ENCODE data around the gene CCDC6.
A peak's percentile ranks its signal among the peaks of the same experiment; 100 is the strongest.
"Not testable (repeated sequence)": the region's sequence is repeated elsewhere in the genome, so short reads cannot be mapped to it uniquely, and the experiment has no call there.

CCDC6 gene

GRCh38 chr10:59906417-59907202 is at the start of gene CCDC6:
TSS of gene CCDC6 (minus strand) at chr10:59906556. CDS start at chr10:59906424, 132 bp downstream.
- peak; percentile 90 for DNase-seq (ENCODE audit: low read depth)

DNA sequence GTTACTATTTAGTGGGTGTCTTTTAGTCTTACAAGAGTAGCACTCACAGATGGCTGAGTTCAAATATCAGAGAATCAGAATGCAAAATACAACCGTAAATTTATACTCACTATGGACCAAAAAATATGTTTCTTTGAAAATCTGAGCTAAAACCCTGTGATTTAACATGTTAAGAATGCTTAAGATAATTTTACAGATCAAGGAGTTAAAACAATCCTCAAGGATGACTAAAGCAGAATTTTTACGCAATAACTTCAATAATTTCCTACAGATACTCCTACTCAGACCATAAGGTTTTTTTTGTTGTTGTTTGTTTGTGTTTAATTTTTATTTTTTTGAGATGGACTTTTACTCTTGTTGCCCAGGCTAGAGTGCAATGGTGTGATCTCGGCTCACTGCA is 47.9 kb upstream of the CCDC6 start:
- peak; percentile 77 for DNase-seq (ENCODE audit: low read depth)

GRCh38 chr10:59953711-59954110 is 47.4 kb upstream of the CCDC6 start:
- DNase-seq (ENCODE audit: low read depth): not testable (repeated sequence)

GRCh38 chr10:59950105-59950504 is 43.7 kb upstream of the CCDC6 start:
- DNase-seq (ENCODE audit: low read depth): no peak

GRCh38 chr10:59949608-59950007 is 43.3 kb upstream of the CCDC6 start:
- DNase-seq (ENCODE audit: low read depth): no peak

- no peak for DNase-seq (ENCODE audit: low read depth)
Measured at GRCh38 chr10:59945991-59946390, 39.6 kb upstream of the CCDC6 start.

- DNase-seq (ENCODE audit: low read depth): peak; percentile 29
Measured at GRCh38 chr10:59945590-59945989, 39.2 kb upstream of the CCDC6 start.

DNA sequence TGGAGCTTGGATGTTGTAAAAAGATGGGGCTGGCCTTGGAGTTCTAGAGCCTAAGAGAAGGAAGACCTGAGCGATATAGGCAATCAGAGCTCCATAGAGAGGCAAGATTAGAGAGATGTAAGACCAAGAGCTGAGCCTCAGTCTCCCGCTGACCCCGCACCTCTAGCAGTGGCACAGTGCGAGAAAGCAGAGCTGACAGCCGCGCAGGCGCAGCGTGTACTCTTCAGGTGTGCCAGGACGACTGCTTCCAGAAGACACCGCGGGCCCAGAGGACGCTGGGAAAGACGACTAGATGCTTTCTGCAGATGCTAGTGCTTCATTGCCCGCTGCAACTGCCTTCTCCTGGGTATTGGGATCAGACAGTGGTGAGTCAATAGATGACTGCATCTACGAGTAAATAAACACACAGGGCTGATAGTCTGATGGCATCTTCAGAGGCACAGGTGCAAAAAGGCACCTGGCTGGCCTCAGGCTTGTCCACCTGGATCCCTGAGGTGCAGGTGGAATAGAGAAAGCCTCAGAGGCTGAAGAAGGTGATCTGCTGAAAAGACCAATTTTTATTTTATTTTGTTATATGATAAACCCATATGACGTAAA is 38.1 kb upstream of the CCDC6 start:
- no peak for DNase-seq (ENCODE audit: low read depth)

DNA sequence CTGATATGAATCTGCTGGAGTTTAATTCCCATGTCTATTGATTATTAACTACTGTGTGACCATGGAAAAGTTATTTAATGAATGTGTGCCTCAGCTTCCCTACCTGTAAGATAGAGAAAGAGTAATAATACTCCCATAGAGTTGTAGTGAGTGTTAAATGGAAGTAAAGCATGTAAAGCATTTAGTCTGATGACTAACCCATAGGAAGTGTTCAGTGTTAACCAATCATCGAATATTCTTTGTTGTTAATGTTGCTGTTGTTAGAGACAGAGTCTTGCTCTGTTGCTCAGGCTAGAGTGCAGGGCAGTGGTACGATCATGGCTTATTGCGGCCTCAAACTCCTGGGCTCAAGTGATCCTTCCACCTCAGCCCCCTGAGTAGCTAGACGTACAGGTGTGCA is 36.2 kb upstream of the CCDC6 start:
- no peak for DNase-seq (ENCODE audit: low read depth)

DNA sequence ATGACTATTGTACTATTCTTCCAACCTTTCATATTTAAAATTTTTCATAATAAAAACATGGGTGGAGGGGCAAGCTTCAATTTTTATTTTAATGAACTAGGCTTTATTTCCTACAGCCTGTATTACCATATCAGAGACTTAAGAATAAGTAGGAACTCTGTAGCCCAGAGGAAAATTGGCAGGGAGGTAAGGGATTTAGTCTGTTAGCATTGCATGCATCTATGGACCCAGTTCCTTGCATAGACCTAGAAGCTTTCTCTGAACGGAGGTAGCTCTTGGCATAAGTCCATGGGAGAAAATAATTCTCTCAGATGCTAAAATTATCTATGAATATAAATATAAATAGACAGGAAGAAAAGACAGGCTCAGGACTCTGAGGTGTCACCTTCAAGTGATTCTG is 31.4 kb upstream of the CCDC6 start:
- DNase-seq (ENCODE audit: low read depth): no peak

DNA sequence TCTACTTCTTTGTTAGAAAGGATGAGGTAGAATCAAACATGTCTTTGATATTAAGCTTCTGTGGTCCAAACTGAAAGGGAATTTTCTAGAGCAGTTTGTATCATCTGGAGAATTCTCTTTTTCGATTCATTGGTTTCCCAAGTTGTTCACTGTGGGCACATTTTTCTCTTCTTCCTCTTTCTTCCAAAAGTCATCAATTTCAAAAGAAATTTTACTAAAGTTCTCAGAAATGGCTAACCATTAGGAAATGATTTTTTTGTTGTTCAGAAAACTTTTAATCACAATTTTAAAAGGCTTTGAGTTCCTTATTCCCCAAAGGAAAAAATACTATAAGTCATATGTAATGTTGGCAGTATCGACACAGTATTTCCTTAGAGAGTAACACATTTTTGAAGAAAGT is 28.3 kb upstream of the CCDC6 start:
- no peak for DNase-seq (ENCODE audit: low read depth)

DNA sequence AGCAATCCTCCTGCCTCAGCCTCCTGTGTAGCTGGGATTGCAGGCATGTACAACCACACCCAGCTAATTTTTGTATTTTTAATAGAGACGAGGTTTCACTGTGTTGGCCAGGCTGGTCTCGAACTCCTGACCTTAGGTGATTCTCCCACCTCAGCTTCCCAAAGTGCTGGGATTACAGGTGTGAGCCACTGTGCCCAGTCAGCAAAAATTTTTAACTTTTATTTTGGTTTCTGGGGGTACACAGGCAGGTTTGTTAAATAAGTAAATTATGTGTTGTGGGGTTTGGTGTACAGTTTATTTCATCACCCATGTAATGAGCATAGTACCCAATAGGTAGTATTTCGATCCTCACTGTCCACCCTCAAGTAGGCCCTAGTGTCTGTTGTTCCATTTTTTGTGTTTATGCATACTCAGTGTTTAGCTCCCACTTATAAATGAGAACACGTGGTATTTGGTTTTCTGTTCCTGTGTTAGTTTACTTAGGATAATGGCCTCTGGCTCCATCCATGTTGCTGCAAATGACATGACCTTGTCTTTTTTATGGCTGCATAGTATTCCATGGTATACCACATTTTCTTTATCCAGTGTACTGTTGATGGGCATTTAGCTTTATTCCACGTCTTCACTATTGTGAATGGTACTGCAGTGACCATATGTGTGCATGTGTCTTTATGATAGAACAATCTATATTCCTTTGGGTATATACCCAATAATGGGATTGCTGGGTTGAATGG is 24.6 kb upstream of the CCDC6 start:
- not testable (repeated sequence) for DNase-seq (ENCODE audit: low read depth)

GRCh38 chr10:59926086-59926485 is 19.7 kb upstream of the CCDC6 start:
- no peak for DNase-seq (ENCODE audit: low read depth)

DNA sequence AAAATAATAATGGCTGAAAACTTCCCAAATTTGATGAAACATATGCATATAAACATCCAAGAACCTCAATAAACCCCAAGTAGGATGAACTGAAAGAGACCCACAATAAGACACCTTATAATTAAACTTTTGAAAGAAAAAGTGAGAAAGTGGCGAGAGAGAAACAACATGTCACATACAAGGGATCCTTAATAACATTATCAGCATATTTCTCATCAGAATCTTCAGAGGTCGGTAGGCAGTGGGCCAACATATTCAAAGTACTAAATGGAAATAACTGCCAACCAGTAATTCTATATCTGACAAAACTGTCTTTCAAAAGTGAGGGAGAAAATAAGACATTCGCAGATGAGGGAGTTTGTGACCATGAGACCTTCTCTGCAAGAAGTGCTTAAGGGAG is 16.6 kb upstream of the CCDC6 start:
- no peak for DNase-seq (ENCODE audit: low read depth)

DNA sequence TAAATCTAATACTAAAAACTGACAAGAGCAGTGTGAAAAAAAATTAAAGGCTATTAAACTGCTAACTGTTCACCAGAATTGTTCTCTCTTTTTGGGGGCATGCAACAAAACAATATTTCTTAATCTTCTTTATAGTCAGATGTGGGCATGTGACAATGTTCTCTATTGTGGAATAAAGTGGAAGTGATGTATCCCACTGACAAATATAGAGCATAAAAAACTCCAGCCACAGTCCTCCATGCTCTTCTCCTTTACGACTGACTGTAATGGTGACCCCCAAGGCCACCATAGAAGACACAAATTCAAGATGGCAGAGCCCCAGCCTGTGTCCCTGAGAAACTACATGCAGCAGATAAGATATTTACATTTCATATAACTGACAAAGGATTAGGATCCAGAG is 11.6 kb upstream of the CCDC6 start:
- DNase-seq (ENCODE audit: low read depth): no peak

DNA sequence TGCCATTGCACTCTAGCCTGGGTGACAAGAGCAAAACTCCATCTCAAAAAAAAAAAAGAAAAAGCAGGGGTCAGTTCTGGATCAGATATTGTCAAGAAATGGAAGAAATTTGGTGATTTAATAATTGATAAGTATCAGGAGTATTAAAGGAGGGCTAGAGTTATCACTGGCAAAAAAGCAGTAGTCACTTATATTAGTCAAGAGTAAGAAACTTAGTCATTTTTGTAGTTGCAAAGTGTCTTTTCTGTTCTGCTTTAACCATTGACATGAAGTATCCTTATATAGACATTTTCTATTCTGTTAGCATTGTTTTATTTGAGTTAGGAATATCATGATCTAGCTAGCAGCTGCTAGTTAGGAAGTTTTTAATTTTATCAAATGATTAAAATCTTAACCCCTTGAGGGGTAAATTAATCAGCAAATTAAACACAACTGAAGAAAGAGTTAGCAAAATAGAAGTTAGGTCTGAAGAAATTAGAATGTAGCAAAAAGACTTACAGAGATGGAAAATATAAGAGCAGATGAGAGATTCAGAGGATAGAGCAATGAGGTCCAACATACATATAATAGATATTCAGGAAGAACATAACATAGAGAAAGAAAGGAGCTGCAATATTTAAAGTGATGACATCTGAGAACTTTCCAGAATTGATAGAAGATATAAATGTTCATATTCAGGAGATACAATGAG is 7.3 kb upstream of the CCDC6 start:
- DNase-seq (ENCODE audit: low read depth): no peak

DNA sequence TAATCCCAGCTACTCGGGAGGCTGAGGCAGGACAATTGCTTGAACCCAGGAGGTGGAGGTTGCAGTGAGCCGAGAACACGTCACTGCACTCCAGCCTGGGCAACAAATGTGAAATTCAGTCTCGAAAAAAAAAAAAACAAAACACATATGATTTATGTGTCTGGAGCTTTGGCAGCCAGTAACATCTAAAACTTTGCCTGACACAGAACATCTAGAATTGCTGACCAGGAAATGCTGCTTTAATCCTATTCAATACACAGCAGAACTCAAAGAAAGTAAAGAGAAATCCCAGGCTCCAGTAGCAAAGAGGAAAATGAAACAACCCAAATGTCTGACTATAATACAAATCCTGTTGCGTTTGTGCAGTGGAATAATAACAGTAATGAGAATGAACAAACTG is 4.5 kb upstream of the CCDC6 start:
- peak; percentile 50 for DNase-seq (ENCODE audit: low read depth)

DNA sequence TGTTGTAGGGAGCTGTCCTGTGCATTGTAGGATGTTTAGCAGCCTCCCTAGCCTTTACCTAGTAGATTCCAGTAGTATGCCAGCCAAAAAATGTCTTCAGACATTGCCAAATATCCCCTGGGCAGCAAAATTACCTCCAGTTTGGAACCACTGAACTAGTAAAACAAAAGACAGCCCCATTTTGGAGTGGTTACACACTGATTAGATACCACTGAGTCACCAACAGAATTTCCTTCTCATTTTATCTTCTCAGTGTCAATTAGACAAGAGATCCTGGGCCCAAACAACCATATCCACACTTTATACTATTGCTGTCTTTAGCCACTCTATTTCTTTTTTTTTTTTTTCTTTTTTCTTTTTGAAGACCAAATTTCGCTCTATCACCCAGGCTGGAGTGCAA is 3.5 kb upstream of the CCDC6 start:
- no peak for DNase-seq (ENCODE audit: low read depth)

DNA sequence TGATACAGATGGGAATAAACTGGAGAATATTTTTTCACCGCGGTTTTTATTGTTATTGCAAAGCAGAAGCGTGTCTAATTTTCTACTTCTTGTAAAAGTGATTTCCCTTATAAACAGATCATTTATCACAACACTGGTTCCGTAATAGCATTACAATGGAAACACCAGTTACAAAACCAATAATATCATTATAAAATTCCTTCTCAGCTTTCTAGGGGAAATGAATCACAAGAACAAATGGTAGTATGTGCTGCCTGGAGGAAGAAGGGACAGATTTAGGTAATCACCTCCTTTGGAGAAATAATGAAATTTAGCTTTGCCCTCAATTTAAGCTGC is 2.4 kb upstream of the CCDC6 start:
- no peak for DNase-seq (ENCODE audit: low read depth)

DNA sequence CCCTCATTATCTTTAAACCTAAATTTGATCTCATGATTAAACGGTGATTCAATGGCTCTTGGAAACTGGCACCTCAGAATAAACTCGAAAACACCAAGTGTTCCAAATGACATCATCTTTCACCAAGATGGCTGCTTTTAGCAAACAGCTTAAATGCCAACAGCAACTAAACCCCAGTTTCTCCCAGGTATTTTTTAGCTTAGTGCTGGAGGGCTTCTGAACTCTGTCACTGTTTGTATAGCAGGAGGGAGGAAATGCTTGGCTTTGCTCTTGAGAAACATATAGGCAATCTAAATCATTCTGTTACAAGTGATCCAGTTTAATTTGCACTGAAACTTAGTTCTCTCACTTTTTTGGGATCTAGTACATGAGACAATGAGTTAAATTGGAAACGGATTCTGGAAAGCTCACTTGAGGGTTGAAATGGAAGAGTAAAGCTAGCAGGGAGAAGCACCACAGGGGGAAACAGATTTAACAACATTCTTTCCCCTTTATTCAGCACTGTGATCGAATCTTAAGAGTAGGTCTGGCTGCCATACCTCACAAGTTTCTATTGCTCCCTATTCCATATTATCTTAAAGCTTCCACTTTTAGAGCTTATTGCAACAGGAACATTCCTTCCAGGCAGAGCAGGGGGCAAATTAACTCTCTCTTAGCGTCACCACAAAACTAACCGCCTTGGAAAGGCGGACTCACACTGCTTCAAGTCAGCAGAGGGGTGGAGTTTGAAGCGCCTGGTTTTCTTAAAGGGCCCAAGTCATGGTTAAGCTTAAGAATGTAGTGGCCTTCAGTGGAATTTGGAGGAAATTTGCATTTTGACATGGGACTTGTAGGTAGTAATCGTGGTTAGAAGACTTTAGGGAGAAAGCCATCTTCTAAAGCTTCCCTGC is 1.8 kb upstream of the CCDC6 start:
- peak; percentile 96 for DNase-seq (ENCODE audit: low read depth)

- DNase-seq (ENCODE audit: low read depth): no peak
Measured at GRCh38 chr10:59907537-59907917, 1.2 kb upstream of the CCDC6 start.

All from amniotic epithelial cell (primary cell).